GM19463 (cell line): ENCODE data around the gene MAP3K6.
"Not testable (repeated sequence)": the region's sequence is repeated elsewhere in the genome, so short reads cannot be mapped to it uniquely, and the experiment has no call there.

Source experiments
- ATAC-seq: cut with Tn5 transposase; IDR thresholded peaks from one replicate; pipeline ENCODE4 v1.9.1; 2021; ENCODE audit warnings: mild to moderate bottlenecking, moderate library complexity; ENCODE audit not compliant: unreplicated experiment

The MAP3K6 gene

DNA sequence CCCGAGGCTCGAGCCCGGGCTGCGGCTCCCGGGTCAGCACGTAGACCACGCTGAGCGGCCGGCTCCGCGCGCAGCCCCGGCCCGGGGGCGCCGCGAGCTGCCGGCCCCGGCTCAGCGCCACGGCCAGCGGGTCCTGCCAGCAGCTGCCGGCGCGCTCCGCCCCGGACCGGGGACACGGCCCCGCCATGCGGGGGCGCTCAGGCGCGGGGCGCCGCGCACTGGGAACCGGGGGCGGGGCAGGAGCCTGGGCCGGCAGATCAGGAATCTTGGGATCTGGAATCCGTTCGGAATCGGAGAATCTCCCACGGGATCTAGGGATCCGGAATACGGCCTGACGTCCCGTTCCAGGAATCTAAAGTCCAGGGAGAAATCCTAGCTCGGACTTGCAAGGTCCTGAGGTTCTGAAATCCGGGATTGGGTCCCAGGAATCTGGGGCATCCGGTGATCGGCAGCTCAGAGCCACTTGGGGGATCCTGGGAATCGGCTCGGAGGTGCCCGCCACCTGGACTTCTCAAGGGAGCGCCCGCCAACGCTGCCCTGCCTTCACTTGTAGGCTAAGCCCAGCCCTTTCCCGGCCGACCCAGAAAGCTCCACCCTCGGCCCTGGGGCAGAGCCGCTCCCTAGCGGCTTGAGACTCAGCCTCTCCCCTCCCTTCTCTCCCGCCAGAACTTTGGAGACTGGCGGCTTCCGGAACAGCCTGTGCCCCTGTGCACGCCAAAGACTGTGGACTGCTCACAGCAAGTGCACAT, at the start of gene MAP3K6:
Gene MAP3K6, minus strand, starts transcription at position 551 of the 749 bp plus-strand sequence. Its CDS starts 364 bp downstream, at position 187.
- ATAC-seq, result no peak

GRCh38 chr1:27414091-27414490, 47.3 kb upstream of the MAP3K6 start:
- ATAC-seq, result no peak

DNA sequence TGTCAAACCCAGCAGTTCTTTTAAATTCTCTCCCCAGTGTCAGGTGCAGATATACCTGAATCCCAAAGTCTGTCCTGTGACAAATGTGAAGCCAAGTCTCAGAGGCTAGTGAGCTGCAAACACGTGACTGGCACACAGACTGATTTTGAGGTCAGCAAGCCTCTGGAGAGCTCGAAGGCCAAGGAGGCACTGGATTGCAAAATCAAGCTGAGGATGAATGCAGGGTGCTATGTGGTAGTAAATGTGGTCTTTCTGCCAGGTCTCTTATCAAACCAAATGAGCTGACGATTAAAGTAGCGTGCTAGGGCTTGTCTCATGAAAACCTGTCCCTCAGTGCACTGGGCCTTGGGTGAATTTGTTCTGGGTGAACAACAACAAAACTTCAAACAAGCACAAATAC, 46.2 kb upstream of the MAP3K6 start:
- no peak for ATAC-seq

DNA sequence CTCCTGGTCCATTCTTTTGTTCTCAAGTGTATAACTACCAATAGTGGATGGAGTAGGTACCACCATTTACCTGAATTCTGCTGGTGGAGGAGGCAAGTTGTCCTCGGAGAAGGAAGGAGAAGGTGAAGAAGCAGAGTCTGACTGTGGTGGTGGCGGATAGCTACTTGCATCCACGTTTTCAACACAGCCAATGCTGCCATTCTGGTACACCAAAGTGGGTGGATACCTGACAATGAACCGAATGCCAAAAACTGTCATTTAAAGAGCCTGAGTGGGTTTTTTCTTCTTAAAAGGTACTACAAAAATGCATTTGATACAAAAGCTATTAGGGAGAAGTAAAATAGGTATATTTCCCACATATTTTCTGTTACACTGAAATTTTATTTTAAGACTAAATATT, 45.7 kb upstream of the MAP3K6 start:
- no peak for ATAC-seq

GRCh38 chr1:27410709-27411108, 43.9 kb upstream of the MAP3K6 start:
- no peak for ATAC-seq

GRCh38 chr1:27409669-27410068, 42.9 kb upstream of the MAP3K6 start:
- no peak for ATAC-seq

GRCh38 chr1:27408151-27408550, 41.4 kb upstream of the MAP3K6 start:
- ATAC-seq, result no peak

- not testable (repeated sequence) for ATAC-seq
These were observed 40.0 kb upstream of the MAP3K6 start for GRCh38 chr1:27406791-27407190.

- no peak for ATAC-seq
These were observed 39.6 kb upstream of the MAP3K6 start for GRCh38 chr1:27406362-27406680.

- not testable (repeated sequence) for ATAC-seq
These were observed 39.0 kb upstream of the MAP3K6 start for GRCh38 chr1:27405598-27406361.

DNA sequence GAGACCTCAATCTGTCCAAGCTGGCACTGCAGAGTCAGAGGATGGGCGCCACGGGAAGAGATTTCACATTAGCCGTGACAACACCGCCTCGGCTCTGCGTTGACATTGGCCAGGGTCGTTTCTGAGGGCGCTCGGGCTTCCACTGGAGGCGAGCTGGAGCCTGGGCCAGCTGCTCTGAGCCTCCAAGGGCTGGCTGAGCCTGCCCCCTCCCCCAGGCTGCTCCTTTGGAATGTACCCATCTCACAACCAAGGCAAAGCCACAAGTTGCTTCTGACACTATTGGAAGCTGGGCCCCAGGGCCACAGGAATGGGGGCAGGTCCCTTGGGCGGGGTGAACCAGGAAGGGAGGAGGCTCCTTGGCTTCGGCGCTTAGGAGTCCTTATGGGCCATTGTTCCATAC, 38.3 kb upstream of the MAP3K6 start:
- no peak for ATAC-seq

- ATAC-seq, result peak; percentile 13
These were observed 37.2 kb upstream of the MAP3K6 start for GRCh38 chr1:27403931-27404330.

DNA sequence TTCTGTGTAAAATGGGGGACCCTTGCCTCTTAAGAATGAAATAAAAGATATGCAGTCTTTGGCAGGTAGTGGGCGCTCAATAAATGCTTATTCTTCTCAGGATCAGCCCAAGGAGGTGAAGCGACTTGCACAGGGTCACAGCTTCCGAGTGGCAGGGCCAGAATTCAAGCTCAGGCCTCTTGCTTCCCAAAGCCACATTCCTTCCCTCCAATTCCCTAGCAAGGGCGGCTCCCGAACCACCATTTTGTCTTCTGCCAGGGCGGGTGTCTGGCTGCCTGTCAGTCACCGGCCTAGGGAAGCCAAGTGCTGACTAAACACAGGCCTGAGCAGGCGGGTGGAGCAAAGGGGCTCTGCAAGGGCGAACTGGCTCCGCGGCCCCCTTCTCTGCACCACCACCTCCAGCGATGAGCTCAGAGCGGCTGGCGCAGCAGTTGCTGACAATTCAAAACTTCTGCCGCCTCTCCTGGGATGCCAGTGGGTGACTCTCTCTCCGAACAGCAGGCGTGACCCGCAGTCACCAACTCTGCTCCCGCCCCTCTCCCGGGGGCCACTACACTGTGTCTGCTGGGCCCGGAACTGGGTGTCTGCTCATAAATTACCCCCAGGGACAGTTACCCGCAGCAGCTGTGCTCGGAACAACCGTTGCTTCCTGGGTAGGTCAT, 36.4 kb upstream of the MAP3K6 start:
- peak; percentile 56 for ATAC-seq

DNA sequence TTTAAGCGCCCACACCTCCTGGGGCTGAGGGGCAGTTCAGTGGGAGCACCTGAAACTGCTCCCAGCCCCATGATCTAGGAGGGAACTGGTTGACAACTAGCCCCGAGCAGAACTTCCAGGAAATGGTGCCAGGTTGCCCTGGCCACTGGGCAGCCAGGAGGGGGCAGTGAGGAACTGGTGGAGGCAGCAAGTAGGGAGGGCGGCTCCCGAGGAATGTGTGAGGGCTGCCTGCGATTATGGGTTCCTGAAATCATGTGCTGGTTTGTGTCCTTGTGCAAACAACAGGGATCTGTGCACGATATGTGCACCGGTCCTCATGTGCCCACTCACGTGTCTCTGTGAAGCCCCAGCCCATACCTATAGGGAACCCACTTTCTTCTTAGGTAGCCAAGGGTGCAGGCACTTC, 35.6 kb upstream of the MAP3K6 start:
- ATAC-seq, result no peak

- no peak for ATAC-seq
These were observed 34.2 kb upstream of the MAP3K6 start for GRCh38 chr1:27400963-27401341.

GRCh38 chr1:27400082-27400962, 33.6 kb upstream of the MAP3K6 start:
- ATAC-seq, result no peak

- no peak for ATAC-seq
These were observed 32.7 kb upstream of the MAP3K6 start for GRCh38 chr1:27399251-27400025.

- ATAC-seq, result no peak
These were observed 31.8 kb upstream of the MAP3K6 start for GRCh38 chr1:27398405-27399149.

DNA sequence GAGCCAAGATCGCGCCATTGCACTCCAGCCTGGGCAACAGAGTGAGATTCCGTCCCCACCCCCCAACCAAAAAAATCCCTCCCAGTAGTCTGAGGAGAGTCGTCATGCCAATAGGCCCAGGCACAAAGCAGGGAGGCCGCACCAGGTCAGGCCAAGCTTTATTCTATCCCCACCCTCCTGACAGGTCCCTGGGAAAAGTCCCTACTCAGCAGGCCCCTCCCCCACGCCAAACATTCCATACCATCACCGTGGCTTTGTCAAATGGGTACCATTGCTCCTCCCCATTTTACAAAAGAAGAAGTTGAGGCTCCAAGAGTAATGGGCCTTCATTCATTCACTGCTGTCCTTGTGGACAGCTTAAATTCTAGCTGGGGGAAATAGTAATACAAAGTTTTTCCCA, 31.0 kb upstream of the MAP3K6 start:
- no peak for ATAC-seq
